A673 (cell line): ENCODE data around the gene PRKCH.

Experiments
- CTCF ChIP-seq: fragments of 300-800, 200-600 bp; sonication (generic); conservative IDR thresholded peaks from 2 replicates; pipeline ENCODE4 v1.5.1; 2017; ENCODE audit warnings: low read depth, mild to moderate bottlenecking, antibody characterized with exemption, low read length, moderate library complexity, mixed read lengths
- EZH2 ChIP-seq: fragments of 200-600 bp; sonication (generic); IDR thresholded peaks from 2 replicates; pipeline ENCODE4 v1.6.1; 2017; ENCODE audit warnings: borderline replicate concordance, low read depth, mild to moderate bottlenecking, mixed read lengths, antibody characterized with exemption, low read length; ENCODE audit not compliant: poor library complexity, severe bottlenecking

GRCh38 chr14:61536661-61537562 is 215.5 kb downstream of the PRKCH start:
- TF ChIP-seq EZH2 = no peak
- TF ChIP-seq CTCF = no peak
